Caco-2 (cell line): Measurements from ENCODE around the gene GPBP1L1. TPM values are rescaled to one million over a fixed set of nuclear protein-coding genes. Genes with fewer than 3 reads are reported as not detected.

ENCODE experiments used
- BruUV-seq: library from RNA; stranded (reverse); fragments of 400-500 nt; replicated peaks from 2 replicates; lab custom pipeline; 2021; lab: Mats Ljungman, UMichigan
- CTCF ChIA-PET: fragments of 300-600 bp; sonication (Branson Sonifier 250); formaldehyde crosslinking; loops from one replicate; lab custom pipeline; 2022; ENCODE audit warnings: antibody characterized with exemption; lab: Charles Lee
- POLR2A ChIA-PET: fragments of 300-600 bp; sonication (Branson Sonifier 250); formaldehyde crosslinking; loops from one replicate; lab custom pipeline; 2022; ENCODE audit warnings: antibody characterized with exemption; lab: Charles Lee
- DNase-seq, 2 experiments: peaks; one replicate each; pipeline versions ENCODE4 v3.0.0 to v3.0.0-alpha.2; 2020 to 2022
- H3K27me3 ChIP-seq: replicated peaks from 2 replicates; pipeline ENCODE4 v1.6.0; 2011; ENCODE audit warnings: low read length; ENCODE audit not compliant: control insufficient read depth, insufficient read depth
- H3K36me3 ChIP-seq: 2 replicates; pipeline ENCODE4 v1.5.1; 2011; ENCODE audit warnings: low read length; ENCODE audit not compliant: control insufficient read depth, insufficient read depth
- H3K4me1 ChIP-seq: fragments of 250-450 bp; sonication (Bioruptor Pico); 2 replicates; pipeline ENCODE4 v1.5.1; 2020; ENCODE audit warnings: mild to moderate bottlenecking
- H3K4me3 ChIP-seq: 2 replicates; pipeline ENCODE4 v1.5.1; 2011; ENCODE audit warnings: low read depth, mild to moderate bottlenecking, control low read depth, low read length
- H3K9me3 ChIP-seq: fragments of 250-450 bp; sonication (Bioruptor Pico); 2 replicates; pipeline ENCODE4 v1.5.1; 2020; ENCODE audit warnings: mild to moderate bottlenecking, moderate library complexity
- H3K27ac Mint-ChIP-seq: one replicate; pipeline ENCODE4 v1.8.0; 2022; ENCODE audit warnings: mixed read lengths; ENCODE audit not compliant: unreplicated experiment
- H3K27me3 Mint-ChIP-seq: one replicate; pipeline ENCODE4 v1.8.0; 2022; ENCODE audit warnings: mixed read lengths; ENCODE audit not compliant: insufficient read depth, unreplicated experiment
- H3K36me3 Mint-ChIP-seq: one replicate; pipeline ENCODE4 v1.8.0; 2022; ENCODE audit warnings: mild to moderate bottlenecking, mixed read lengths; ENCODE audit not compliant: insufficient read depth, unreplicated experiment
- H3K4me1 Mint-ChIP-seq: one replicate; pipeline ENCODE4 v1.8.0; 2022; ENCODE audit warnings: low read depth, mixed read lengths; ENCODE audit not compliant: unreplicated experiment
- H3K4me3 Mint-ChIP-seq: one replicate; pipeline ENCODE4 v1.8.0; 2022; ENCODE audit warnings: mild to moderate bottlenecking, moderate library complexity, mixed read lengths; ENCODE audit not compliant: unreplicated experiment
- H3K9me3 Mint-ChIP-seq: one replicate; pipeline ENCODE4 v1.8.0; 2022; ENCODE audit warnings: mixed read lengths; ENCODE audit not compliant: unreplicated experiment
- CTCF ChIP-seq, 2 experiments: fragments of 200-600 bp in 1 of 2; IDR thresholded peaks; 1 replicate in 1 of 2; 2 replicates in 1 of 2; pipeline versions ENCODE4 v1.5.1 to v1.8.0; 2011 to 2022; ENCODE audit warnings: antibody characterized with exemption in 1 of 2, control low read depth in 1 of 2, inconsistent platforms in 1 of 2, low read depth in 1 of 2, low read length in 1 of 2, mild to moderate bottlenecking in 1 of 2, moderate library complexity in 1 of 2; ENCODE audit not compliant: insufficient read depth in 1 of 2, severe bottlenecking in 1 of 2, unreplicated experiment in 1 of 2
- intact Hi-C: fragments of 100-400 bp; cut with micrococcal nuclease; formaldehyde crosslinking; loops from one replicate; pipeline ENCODE4 v1.10.0; 2022; ENCODE audit not compliant: unreplicated experiment
- total RNA-seq: library from RNA; stranded (reverse); gene quantifications from 2 replicates; pipeline ENCODE4 v1.2.3, GENCODE V29; 2022

GPBP1L1 gene
- total RNA-seq, 1 experiment from 2014 or later = 61.8 TPM

GRCh38 chr1:45674478-45674877, 11.9 kb downstream of the GPBP1L1 start:
- peaks cover 7% of the 10 kb centered on the region for H3K4me1 Mint-ChIP-seq
- BruUV-seq = no TSS peak
- H3K36me3 Mint-ChIP-seq = peaks cover 6% of the 10 kb centered on the region
- Histone ChIP-seq H3K4me1 (0 out of 2 replicates have a peak, but pooled peaks cover 7% of the 10 kb centered on the region), H3K36me3 (no peaks in the 10 kb centered on the region), H3K9me3 (no peaks in the 10 kb centered on the region), H3K4me3 (no peak overlapping the region), H3K27me3 (no peaks in the 10 kb centered on the region)
- DNase-seq = no peak
- CTCF ChIA-PET = no interaction called here
- H3K9me3 Mint-ChIP-seq = no peaks in the 10 kb centered on the region
- POLR2A ChIA-PET = no interaction called here
- intact Hi-C loops = no loop called here
- no peaks in the 10 kb centered on the region for H3K27me3 Mint-ChIP-seq
- H3K4me3 Mint-ChIP-seq = no peak overlapping the region
- TF ChIP-seq CTCF (IDR thresholded peaks at IDR 0.05; ENCODE audit: insufficient read depth in 1 of 2, low read depth in 1 of 2, low read length in 1 of 2, severe bottlenecking in 1 of 2, unreplicated experiment in 1 of 2) = no peak
- no peak overlapping the region for H3K27ac Mint-ChIP-seq

DNA sequence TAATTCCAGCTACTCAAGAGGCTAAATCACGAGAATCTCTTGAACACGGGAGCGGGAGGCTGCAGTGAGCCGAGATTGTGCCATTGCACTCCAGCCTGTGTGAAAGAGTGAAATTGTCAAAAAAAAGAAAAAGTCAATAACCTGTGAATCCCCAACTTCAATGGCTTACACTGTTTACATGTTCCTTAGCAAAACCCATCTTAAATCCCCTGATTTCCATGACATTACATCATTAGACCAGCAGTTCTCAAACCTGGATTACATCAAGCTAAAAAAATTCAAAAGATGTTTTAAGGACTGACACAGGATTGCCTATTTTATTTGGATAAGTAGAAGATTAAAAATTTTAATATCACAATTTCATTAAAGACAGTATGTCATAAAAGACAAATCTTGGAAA, 12.4 kb downstream of the GPBP1L1 start:
- Histone ChIP-seq H3K4me1 (0 out of 2 replicates have a peak, but pooled peaks cover 7% of the 10 kb centered on the region), H3K36me3 (no peaks in the 10 kb centered on the region), H3K4me3 (no peak overlapping the region), H3K9me3 (no peaks in the 10 kb centered on the region), H3K27me3 (no peaks in the 10 kb centered on the region)
- Mint-ChIP-seq H3K27me3 (no peaks in the 10 kb centered on the region), H3K36me3 (peaks cover 6% of the 10 kb centered on the region), H3K9me3 (no peaks in the 10 kb centered on the region), H3K4me3 (no peak overlapping the region), H3K27ac (peak overlapping the region; percentile 45), H3K4me1 (peaks cover 7% of the 10 kb centered on the region)
- intact Hi-C loops = no loop called here
- POLR2A ChIA-PET = no interaction called here
- no peak for TF ChIP-seq CTCF (IDR thresholded peaks at IDR 0.05; ENCODE audit: insufficient read depth in 1 of 2, low read depth in 1 of 2, low read length in 1 of 2, severe bottlenecking in 1 of 2, unreplicated experiment in 1 of 2)
- BruUV-seq = no TSS peak
- CTCF ChIA-PET = no interaction called here
- DNase-seq = no peak

- no peak for TF ChIP-seq CTCF (IDR thresholded peaks at IDR 0.05; ENCODE audit: insufficient read depth in 1 of 2, low read depth in 1 of 2, low read length in 1 of 2, severe bottlenecking in 1 of 2, unreplicated experiment in 1 of 2)
- Mint-ChIP-seq H3K27me3 (no peaks in the 10 kb centered on the region), H3K9me3 (no peaks in the 10 kb centered on the region), H3K36me3 (peaks cover 14% of the 10 kb centered on the region), H3K27ac (no peak overlapping the region), H3K4me1 (no peaks in the 10 kb centered on the region), H3K4me3 (no peak overlapping the region)
- CTCF ChIA-PET = no interaction called here
- POLR2A ChIA-PET = no interaction called here
- no peaks in the 10 kb centered on the region for H3K27me3 ChIP-seq
- 0 out of 2 replicates have a peak, but pooled peaks cover 7% of the 10 kb centered on the region for H3K4me1 ChIP-seq
- DNase-seq = no peak
- H3K9me3 ChIP-seq = no peaks in the 10 kb centered on the region
- intact Hi-C loops = no loop called here
- H3K4me3 ChIP-seq = no peak overlapping the region
- BruUV-seq = no TSS peak
- no peaks in the 10 kb centered on the region for H3K36me3 ChIP-seq
Observed at GRCh38 chr1:45669859-45670655, 16.3 kb downstream of the GPBP1L1 start.
